SW480 (cell line): ENCODE measurements around the gene CSRP1.

Experiments
- DNase-seq: peaks from one replicate; pipeline ENCODE4 v3.0.0-alpha.2; 2016; ENCODE audit warnings: low spot score

The CSRP1 gene

DNA sequence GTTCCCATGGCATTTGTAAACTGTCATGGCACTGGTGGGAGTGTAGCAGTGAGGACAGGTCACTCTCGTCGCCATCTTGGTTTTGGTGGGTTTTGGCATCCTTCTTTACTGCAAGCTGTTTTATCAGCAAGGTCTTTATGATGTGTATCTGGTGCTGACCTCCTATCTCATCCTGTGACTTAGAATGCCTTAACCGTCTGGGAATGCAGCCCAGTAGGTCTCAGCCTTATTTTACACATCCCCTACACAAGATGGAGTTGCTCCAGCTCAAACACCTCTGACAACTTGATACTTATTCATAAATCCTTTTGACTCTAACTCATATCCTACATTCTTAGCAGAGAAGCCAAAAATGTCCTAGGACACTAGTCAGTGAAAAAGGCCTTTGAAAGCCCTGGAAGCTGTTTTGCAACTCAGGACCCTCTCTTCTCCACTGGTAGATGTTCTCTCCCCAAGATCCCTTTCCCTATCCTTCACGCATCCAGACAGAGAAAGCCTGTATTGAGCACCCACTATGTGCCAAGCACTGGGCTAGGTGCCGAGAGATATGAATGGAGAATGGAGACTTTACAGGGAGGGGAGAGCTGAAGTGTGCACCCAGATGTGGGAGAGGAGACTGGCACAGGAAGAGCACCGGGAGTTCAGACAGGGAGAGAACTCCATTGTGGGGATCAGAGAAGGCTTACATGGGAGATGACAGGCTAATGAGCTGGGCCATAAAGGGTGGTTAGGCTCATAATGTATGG, 6.7 kb upstream of the CSRP1 start:
- no peak for DNase-seq

DNA sequence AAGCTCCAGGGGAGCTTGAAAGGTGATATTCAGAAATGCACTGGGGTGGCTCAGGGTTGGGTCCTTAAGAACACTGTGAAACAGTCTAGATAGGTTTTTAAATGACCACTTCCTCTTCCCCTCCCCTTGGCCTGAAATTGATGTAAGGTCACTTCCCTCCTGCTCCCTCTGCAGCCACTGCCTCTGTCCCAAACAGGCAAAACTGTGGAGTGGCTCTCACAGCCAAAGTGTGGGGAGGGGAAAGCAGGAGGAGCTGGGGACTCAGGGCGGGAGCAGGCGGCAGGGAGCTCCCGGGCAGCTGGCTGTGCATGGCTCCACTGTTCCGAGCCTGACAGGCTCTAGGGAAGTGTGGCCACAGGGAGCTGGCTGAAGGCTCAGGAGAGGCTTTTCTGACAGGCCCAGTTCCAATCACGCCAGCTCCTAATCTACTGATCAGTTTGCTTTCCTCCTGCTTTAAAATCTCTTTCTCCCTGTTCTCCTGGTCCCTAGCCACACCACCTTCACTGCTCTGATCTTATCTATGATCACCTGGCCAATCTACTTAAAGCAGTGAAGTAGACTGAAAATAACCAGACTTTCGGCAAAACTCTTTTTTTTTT, 5.1 kb upstream of the CSRP1 start:
- DNase-seq, result no peak

DNA sequence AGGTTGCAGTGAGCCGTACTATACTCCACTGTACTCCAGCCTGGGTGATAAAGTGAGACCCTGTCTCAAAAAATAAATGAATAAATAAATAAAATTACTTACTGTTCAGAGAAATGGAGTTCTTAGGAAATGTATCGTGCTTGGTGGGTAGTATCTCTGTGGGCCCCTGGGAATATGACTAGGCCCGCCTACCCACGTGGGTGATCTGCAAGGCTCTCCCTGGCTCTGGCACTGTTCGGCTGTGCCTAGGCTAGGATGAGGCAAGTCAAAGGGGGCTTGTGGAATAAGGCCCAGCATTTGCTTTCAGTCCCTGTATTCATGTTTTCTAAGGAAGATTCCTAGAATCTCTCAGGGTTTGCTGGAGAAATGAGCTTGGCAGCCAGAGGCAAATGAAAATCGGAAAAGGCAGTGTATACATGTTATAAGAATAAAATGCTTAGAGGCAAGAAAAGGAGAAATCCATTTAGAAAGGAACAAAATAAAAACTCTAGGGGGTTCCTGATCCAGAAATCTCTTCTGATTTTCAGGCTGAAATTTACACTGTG, 4.5 kb upstream of the CSRP1 start:
- DNase-seq, result no peak

DNA sequence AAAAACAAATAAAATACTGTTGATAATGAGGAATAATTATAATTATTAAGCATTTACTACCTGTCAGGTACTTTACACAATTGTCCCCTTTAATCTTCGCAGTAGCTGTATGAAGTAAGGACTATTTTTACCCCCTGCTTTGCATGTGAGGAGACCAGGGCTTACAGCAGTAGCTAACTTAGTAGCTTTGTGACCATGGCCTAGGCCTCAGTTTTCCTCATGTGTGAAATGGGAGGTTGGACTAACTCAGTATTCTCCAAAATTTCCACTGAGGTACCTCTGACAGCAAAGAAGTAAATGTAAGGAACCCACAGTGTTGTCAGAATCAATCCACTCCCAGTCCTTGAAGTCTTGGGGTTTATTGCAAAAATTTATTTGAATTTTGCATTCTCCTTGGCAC, 3.8 kb upstream of the CSRP1 start:
- DNase-seq, result no peak

DNA sequence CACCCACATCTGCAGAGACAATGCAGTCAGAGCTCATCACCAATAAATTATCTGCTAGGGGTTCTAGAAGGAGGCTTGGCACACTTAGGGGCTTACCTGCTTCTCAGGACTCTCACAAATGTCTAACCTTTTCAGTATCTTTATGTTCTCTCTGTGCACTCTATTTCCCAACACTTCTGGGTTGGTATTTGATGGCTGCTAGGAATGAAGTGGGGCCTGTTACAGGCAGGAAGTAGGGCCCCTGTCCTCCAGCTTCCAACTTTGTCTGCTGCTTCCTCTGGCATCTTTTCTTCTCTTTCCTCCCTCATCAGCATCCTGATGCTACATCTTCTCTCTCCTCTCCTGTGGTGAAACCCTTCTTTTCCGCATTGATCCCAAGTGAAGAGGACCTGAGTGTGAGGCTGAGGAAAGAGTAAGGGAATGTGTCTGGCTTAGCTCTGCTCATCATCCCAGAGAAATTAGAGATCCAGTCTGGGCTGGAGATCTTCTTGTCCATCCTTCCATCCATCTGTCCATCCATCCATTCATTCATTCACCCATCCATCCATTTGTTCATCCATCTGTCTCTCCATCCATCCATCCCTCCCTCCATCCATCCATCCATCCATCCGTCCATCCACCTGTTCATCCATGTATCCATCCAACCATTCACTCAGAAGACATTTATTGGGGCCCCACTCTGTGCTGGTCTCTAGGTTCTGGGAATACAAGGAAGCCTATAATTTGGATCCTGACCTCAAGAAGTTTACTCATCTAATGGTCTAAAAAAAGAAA, 2.9 kb upstream of the CSRP1 start:
- no peak for DNase-seq

DNA sequence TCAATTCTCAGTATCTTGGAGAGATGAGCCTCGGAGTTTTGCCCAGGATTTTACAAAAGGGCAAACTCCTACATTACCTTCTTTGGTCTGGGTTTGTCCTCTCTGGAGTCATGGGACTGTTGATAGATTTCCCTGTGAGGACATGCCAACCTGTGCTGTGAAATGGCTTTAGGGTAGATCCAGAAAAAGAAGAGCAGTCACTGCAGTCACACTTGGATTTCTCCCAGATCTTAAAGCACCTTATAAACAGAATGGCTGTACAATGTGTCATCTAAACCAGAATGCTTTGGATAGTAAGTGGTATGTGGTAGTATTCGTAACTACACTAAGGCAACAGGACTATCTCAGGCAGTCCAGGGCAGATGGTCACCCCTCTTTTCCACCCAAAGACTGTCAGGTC, 1.9 kb upstream of the CSRP1 start:
- DNase-seq, result no peak

DNA sequence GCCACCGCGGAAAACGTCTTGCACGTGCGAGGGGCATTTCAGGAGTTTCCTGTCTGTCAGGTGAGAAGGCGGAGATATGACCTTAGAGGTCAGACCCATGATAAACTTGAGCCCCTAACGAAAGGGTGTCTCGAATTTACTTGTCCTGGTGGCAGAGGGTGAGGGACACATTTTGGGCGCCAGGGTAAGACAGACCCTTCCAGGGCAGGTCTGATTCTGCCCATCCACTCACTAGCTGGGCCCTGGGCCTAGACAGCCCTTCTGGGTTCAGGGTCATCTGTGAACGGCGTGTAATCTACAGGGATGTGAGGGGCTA, 395 bp upstream of the CSRP1 start:
- DNase-seq, result no peak

DNA sequence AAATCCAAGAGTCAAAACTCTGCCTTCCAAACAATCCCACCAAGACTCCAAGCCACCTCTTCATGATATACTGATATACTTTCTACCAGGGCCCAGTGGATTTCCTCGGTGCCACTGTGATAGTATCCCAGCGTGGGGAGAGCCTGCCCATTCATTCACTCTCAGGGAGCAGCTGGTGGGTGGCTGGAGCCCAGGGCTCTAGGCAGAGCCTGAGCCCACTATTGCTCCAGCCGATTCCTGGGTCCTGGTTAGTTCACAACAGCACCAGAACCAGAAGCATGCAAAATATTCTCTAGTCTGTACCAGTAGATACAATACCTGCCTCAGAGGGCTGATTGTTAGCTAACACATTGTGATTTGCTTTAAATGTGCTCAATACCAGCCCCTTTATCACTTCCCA, 831 bp downstream of the CSRP1 start:
- DNase-seq, result no peak

DNA sequence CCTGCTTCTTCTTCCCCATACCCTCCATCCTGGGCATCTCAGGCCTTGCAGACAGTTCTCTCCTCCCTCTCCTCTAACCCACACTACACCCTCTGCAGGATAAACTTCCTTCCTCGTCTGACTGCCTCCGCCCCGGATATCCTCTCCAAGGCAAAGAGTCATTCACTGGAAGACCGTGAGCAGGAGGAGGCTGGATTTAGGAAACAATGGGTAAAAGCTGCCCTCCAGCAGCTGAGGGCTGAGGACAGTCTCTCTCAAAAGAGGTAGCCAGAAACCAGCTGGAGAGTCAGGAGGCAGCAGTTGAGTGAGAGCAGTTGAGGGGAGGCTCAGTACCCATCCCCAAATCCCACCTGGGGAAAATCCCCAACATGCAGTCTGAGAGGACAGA, 1.4 kb downstream of the CSRP1 start:
- DNase-seq, result no peak

DNA sequence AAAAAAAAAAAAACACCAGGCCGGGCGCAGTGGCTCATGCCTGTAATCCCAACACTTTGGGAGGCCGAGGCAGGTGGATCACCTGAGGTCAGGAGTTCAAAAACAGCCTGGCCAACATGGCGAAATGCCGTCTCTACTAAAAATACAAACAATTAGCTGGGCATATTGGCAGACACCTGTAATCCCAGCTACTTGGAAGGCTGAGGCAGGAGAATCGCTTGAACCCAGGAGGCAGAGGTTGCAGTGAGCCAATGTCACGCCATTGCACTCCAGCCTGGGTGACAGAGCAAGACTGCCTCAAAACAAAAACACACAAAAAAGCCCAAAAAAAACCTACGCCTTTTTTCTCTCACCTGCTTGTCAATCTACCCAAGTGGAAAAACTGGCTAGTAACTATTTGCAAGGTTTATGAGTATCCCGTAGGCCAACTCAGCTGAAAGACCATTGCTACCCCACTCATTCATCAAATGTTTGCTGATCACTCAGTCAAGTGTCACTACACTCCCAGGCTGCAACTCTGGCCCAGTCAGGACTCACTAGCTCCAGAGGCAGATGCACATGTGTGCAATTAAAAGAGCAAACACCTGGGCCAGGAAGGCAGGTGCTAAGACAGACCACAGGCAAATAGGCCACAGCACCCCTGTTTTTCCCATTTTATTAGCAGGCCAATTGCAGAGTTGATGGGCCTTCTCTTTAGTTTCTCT, 2.0 kb downstream of the CSRP1 start:
- no peak for DNase-seq

DNA sequence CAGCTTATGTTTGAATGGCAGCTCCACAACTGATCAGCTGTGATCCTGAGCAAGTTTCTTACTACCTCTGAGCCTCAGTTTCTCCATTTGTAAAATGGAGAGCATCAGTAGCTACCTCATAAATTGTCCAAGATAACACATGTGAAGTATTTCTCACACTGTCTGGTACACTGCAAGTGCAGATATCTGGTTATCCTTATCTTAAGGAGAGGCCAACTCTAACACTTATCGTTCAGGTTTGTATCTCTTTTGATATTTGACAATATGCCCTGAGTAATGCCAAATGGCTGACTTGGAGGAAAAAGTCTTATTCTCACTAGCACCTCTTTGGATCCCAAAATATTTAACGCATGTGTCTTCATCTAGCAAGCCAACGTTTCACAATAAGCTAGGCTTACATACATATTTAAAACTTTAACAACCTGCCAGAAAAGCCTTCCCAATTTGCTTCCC, 2.7 kb downstream of the CSRP1 start:
- no peak for DNase-seq

DNA sequence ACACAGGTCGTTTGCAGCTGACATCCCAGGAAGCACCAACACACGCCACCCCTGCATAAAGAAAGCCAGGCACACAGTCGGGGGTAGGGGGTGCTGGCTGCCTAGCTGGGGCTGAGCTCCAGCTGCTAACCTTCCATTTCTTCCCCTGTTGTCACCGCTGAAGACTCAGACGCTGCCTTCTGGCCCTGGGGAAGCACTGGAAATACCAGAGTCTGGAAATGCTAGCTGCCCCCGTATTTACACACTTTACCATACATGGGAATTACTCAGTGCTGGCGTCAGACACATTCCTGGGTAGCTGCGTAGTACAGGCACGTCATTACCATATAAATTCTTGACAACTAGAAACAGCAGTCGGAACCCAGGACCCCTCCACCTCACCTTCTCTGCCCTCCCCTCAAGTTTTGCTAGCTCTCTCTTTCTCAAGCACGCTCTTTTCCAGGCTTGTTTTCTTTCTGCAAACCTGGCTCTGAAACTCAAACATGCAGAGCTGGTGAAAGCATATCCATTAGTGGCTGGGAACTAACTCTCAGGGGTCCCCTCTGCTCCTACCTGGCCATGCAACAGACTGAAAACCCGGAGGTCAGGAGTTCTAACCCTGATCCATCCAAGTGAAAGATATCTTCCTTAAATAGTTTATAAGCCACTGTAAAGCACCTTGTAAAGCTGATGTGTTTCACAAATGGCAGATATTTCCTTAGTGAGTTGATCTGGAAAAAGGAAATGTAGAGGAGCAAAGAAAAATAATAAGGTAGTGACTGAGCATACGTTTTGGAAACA, 3.3 kb downstream of the CSRP1 start:
- no peak for DNase-seq

DNA sequence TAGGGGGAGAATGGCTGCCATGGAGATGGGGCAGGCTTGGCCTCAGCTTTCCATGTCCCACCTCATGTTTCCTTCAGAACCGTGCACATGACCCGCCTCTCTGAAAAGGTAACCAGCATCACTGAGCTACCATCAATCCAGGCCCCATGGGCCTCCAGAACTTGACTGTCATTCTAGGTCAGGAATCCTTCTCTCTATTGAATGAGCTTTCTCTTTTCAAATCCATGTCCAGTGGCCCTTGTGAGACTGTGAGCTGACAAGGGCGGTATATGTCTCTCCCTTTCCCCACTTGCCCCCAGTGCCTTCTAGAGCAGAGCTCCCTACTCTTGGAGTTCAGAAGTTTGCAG, 4.4 kb downstream of the CSRP1 start:
- DNase-seq, result no peak

DNA sequence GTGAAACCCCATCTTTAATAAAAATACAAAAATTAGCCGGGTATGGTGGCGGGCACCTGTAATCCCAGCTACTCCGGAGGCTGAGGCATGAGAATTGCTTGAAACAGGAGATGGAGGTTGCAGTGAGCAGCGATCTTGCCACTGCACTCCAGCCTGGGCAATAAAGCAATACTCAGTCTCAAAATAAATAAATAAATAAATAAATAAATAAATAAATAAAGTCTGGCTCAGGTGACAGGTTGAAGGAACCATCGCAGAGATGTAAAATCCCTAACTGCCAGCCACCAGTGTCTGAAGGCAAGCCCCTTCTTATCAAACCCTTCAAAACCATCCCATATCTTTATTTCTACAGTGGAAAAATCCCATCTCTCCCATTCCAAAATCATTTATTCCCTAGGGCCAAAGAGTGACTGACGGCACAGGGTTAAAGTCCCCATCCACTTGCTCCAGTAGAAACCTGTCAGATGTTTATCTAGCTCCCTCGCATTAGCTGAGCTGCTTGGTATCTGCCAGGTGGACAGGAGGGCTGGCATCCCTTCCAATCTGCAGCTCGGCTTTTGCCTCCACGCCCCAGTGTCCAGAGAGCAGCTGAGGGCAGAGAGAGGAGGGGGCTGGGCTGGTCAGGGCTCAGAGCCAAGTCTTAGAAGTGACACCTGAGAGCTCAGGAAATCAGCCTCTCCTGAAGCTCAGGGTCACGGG, 5.0 kb downstream of the CSRP1 start:
- DNase-seq, result no peak

DNA sequence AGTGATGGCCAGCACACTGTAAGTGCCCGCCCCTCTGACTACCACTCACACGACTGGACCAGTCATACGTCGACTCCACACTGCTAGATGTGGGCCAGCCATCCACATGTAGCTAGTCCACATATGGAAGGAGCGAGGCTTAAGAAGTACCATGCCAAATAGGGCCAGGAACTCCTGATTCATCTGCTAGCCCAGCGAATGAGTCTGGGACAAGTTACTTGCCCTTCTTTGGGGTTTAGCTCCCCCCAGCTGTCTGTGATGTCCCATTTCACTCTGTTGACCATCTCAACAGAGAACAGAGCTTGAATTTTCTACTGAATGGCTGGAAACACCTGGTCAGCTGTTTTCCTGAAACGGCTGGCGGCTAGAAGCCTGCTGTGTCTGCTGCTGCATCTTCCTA, 5.8 kb downstream of the CSRP1 start:
- no peak for DNase-seq

DNA sequence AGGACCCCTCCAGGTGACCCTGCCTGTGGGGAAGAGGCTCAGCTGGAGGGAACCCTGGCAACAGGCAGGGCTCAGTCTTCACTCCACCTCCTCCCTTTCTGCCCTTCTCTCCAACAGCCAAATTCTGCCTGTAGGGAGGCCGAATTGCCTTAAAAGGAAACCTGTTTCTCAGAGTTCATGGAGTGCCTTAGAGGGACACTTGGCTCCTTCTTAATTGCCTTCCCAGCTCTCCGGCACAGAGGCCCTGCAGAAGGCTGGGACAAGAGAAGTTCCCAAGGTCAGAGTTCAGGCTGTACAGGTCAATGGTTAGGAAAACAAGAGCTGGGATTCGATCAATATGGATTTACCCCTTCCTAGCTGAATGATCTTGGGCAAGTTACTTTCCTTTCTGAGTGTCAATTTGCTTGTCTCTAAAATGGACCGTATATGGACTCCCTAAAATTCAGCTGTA, 6.2 kb downstream of the CSRP1 start:
- DNase-seq, result no peak

DNA sequence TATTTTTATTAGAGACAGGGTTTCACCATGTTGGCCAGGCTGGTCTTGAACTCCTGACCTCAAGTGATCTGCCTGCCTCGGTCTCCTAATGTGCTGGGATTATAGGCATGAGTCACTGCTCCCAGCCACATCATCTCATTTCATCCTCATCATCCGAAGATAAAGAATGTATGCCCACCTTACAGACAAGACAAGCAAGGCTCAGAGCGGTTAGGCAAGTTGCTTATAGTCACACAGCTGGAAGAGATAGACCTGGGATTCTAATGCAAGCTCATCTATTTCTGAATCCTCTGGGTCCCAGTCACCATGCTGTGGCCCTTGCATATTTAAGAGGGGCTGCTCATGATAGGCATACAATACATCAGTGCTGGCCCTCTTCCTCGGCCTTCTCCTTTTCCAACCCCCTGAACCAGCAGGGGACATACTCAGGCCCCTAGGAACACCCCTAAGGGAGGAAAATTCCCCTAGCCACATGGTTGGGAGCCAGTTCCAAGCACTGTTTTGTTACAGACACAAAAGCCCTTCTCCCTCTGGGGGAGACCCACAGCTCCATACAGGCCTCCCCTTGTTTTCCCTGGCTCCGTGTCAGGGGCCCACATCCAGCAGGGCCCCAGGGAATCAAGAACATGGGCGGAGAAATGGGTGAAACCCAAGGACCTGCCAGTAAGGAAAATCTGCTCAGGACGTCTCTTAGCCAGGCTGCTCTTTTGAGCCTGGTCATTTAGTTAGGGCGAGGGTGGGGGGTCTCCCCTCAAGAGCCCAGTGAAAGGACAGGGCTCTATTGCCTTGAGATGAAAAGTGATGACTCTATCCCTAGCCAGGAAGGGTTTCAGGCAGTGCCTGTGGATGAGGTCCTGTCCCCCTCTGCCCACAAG, 6.9 kb downstream of the CSRP1 start:
- DNase-seq, result no peak

DNA sequence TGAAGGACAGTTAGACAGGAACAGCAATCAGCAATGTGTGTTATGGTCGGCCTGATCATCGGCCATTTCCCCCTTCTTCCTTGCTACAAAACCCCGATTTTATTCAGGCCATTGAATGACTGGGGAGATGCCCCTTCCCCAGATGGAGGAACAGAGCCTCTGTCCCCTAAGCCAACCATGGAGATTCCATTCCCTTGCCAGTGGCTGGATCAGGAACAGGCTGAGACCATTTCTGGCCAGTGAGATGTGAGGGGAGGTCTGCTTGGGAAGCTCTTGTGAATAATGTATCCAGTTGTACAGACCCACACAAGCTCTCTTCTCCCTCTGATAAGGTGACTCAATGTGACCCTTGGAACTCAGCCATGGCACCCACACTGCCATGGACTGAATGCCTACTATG, 7.7 kb downstream of the CSRP1 start:
- DNase-seq, result no peak

DNA sequence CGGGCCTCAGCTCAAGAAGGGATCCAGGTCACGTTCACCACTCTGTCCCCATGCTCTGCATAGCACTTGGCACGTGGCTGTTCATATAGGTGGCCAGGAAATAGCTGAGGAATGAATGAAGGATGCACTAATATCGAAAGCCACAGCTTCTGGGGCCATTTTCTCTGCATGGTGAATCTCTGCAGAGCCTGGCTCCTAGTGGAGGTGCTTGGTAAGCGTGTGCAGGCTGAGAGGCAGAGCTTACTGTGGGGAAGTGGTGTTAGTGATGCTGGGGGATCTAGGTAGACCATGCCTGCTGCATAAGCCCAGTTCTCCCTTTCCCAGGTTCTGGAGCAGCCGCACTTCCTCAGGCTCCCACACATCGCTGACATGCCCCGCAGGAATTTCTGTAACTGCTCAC, 8.3 kb downstream of the CSRP1 start:
- no peak for DNase-seq

DNA sequence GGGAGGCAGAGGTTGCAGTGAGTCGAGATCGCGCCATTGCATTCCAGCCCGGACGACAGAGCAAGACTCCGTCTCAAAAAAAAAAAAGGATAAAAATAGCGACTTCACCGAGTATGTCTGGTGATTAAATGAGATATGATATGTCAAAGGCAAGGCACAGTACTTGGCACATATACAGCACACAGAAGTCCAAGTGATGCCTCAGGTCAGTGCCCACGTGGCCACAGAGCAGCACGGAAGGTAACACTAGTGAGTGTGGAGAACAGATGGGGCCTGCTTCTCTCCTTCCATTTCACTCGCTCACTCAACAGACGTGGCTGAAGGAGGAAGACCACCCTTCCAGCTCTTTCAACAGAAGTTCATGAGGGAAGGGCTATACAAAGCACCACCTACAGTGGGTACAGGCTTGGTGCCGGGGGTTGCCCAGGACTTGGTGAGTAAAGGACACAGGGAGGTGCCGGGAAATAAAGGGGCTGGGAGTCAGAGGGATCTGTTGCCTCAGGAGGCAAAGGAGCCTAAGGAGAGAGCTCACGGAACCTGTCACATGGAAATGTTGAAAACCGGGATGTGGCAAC, 8.9 kb downstream of the CSRP1 start:
- no peak for DNase-seq
